GM12875 (cell line): ENCODE results near the gene TARP.
"Not testable (repeated sequence)": the region's sequence is repeated elsewhere in the genome, so short reads cannot be mapped to it uniquely, and the experiment has no call there.

Experiments used
- H3K4me3 ChIP-seq: one replicate; pipeline ENCODE4 v1.5.1; 2011; ENCODE audit warnings: low read depth, low read length, control low read depth
- CTCF ChIP-seq: IDR thresholded peaks from 2 replicates; pipeline ENCODE4 v1.5.1; 2011; ENCODE audit warnings: low read depth, mild to moderate bottlenecking, control low read depth, inconsistent platforms, low read length, moderate library complexity, borderline replicate concordance; ENCODE audit not compliant: insufficient read depth

The TARP gene

DNA sequence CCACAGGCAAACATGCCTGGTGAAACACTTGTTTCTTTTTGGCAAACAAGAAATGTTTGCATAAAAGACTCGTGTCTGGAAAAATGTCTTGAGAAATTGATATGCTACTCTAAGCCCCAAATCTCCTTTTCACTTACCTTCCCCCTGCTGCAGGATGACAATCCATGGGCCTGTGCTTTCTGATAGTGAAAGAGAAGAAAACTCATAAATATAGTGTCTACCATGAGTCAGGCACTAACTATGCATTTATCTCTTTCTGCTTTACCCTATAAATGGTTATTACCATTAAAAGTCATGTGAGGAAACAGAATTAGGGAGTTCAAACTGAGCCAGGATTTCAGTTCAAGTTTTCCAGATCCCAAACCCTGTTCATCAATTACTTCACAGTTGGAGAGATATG, 6.6 kb upstream of the TARP start:
- no peak for TF ChIP-seq CTCF
- no peak overlapping the region for H3K4me3 ChIP-seq

- H3K4me3 ChIP-seq = no peak overlapping the region
- TF ChIP-seq CTCF = no peak
Measured at GRCh38 chr7:38276096-38276877, 2.9 kb upstream of the TARP start.

DNA sequence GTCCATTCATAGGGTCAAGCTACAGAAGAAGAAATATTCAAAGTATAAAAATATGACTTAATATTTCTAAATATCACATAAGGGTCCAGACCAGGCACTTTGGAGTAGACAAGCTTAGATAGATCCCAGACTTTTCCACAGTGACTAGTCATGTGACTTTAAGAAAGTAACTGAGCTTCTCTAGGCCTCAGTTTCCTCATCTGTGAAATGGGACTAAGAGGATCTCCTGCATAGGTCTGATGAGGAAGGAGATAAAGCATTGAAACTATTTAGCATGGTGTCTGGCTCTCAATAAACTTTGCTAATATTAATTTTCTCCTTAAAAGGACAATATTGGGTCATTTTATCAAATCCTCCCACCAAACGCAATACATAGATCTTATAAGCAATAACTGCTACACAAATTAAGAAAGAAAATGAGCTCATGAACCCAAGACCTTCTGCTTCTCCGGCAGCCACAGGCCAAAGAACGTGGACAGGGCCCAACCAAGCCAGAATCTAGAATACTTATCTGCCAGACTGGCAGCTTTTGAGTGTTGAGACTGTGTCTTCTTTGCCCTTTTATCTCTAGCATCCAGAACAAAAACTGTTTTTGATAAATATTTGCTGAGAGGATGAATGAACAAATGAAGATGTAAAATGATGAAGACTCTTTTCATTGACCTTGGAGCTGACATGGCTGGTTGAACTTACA, 1.6 kb upstream of the TARP start:
- TF ChIP-seq CTCF = no peak
- no peak overlapping the region for H3K4me3 ChIP-seq

- no peak for TF ChIP-seq CTCF
- H3K4me3 ChIP-seq = no peak overlapping the region
Measured at GRCh38 chr7:38274486-38274885, 1.1 kb upstream of the TARP start.

- not testable (repeated sequence) for H3K4me3 ChIP-seq
Measured at GRCh38 chr7:38270405-38270804, 3.0 kb downstream of the TARP start.

GRCh38 chr7:38269704-38270346, 3.6 kb downstream of the TARP start:
- H3K4me3 ChIP-seq = not testable (repeated sequence)

DNA sequence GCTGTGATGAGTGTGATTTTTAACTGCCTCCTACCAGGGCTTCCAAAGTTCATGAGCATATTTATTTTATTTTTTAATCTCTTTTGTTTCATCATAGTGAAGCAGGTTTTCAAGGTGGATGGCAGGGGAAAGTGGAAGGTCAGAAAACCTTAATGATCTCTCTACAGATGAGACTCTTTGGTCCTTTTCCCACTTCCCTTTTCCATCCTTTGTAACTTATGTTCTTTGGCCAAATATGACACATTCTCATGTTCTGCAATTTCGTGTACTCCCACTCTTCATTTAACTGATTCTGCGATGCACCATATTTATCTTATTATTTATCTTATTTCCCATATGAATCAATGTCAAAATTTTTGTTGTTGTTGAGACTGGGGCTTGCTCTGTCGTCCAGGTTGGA, 7.5 kb downstream of the TARP start:
- H3K4me3 ChIP-seq = not testable (repeated sequence)

GRCh38 chr7:38264602-38265001, 8.8 kb downstream of the TARP start:
- H3K4me3 ChIP-seq = not testable (repeated sequence)

GRCh38 chr7:38263274-38263673, 10.2 kb downstream of the TARP start:
- not testable (repeated sequence) for H3K4me3 ChIP-seq

DNA sequence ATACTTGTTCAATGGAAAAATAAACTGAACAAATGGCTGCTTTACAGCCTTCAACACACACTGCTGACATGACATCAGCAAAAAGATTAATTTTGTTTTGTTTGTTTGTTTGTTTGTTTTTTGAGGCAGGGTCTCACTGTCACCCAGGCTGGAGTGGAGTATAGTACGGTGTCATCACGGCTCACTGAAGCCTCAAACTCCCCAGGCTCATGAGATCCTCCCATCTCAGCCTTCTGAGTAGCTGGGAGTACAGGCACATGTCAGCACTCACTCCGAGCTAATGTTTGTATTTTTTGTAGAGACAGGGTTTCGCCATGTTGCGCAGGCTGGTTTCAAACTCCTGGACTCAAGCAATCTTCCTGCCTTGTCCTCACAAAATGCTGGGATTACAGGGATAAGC, 10.9 kb downstream of the TARP start:
- no peak overlapping the region for H3K4me3 ChIP-seq
- TF ChIP-seq CTCF = no peak

- H3K4me3 ChIP-seq = not testable (repeated sequence)
Measured at GRCh38 chr7:38262026-38262425, 11.4 kb downstream of the TARP start.

DNA sequence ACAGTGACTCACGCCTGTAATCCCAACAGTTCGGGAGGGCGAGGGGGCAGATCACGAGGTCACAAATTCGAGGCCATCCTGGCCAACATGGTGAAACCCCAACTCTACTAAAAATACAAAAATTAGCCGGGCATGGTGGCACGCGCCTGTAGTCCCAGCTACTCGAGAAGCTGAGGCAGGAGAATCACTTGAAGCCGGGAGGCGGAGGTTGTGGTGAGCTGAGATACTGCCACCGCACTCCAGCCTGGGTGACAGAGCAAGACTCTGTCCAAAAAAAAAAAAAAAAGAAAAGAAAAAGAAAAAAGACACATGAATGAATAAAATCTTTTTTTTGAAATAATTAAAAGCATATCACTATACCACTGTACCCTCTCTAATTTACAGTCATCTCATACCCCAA, 11.8 kb downstream of the TARP start:
- H3K4me3 ChIP-seq = not testable (repeated sequence)

- H3K4me3 ChIP-seq = not testable (repeated sequence)
Measured at GRCh38 chr7:38259157-38259556, 14.3 kb downstream of the TARP start.
